Thyroid gland (tissue), 4 donors: ENCODE results near the gene NDUFS2. TPM values are rescaled to one million over a fixed set of nuclear protein-coding genes. Genes with fewer than 3 reads are reported as not detected.

Experiments
- DNase-seq, 2 donors: peaks; one replicate each; pipeline ENCODE4 v3.0.0-alpha.2; 2019
- H3K27ac ChIP-seq, 3 donors: fragments of 200-600 bp; sonication (generic); 1 replicate in 2 of 3; 2 replicates in 1 of 3; pipeline ENCODE4 v1.5.1; 2016 to 2019; ENCODE audit warnings: mild to moderate bottlenecking in 1 of 3, moderate library complexity in 1 of 3
- H3K27me3 ChIP-seq: fragments of 200-600 bp; sonication (generic); one replicate; pipeline ENCODE4 v1.5.1; 2019
- H3K36me3 ChIP-seq, 2 donors: fragments of 200-600 bp; sonication (generic); one replicate each; pipeline ENCODE4 v1.5.1; 2016 to 2019
- H3K4me1 ChIP-seq, 2 donors: fragments of 200-600 bp; sonication (generic); one replicate each; pipeline ENCODE4 v1.5.1; 2017 to 2019
- H3K4me3 ChIP-seq, 3 donors: fragments of 200-600 bp; sonication (generic); replicated peaks in 1 of 3; 1 replicate in 2 of 3; 2 replicates in 1 of 3; pipeline ENCODE4 v1.5.1; 2016; ENCODE audit warnings: mild to moderate bottlenecking in 1 of 3
- H3K9me3 ChIP-seq: fragments of 200-600 bp; sonication (generic); one replicate; pipeline ENCODE4 v1.5.1; 2017
- POLR2A ChIP-seq, 2 donors: fragments of 450-650 bp; IDR thresholded peaks; one replicate each; pipeline ENCODE4 v1.6.1; 2017; ENCODE audit warnings: antibody characterized with exemption in 2 of 2, mild to moderate bottlenecking in 2 of 2, moderate library complexity in 1 of 2
- WGBS, 2 donors: methylation state at CpG; one replicate each; pipeline ENCODE4 v1.1.5; 2017; 5-methylcytosine and 5-hydroxymethylcytosine counted together
- intact Hi-C: fragments of 100-400 bp; cut with DNase I; formaldehyde crosslinking; loops from one replicate; pipeline ENCODE4 v1.15.1; 2023
- total RNA-seq, 4 donors: library from RNA; depleted of rRNA; stranded (reverse); fragments of >200 nt; gene quantifications; one replicate each; pipeline ENCODE4 v1.2.3, GENCODE V29; 2016
- TF ChIP-seq, protein P1 (sequence below), 6 experiments: fragments of 200-600 bp in 3 of 6; fragments of 450-650 bp in 3 of 6; sonication (generic) in 3 of 6; IDR thresholded peaks; one replicate each; pipeline ENCODE4 v1.5.1; 2016 to 2019; ENCODE audit warnings: antibody characterized with exemption in 6 of 6, mild to moderate bottlenecking in 2 of 6, inconsistent platforms in 1 of 6, moderate library complexity in 1 of 6

The NDUFS2 gene
- total RNA-seq, 4 donors from 2014 or later, result 75.4 to 122 (median 99.9) TPM

DNA sequence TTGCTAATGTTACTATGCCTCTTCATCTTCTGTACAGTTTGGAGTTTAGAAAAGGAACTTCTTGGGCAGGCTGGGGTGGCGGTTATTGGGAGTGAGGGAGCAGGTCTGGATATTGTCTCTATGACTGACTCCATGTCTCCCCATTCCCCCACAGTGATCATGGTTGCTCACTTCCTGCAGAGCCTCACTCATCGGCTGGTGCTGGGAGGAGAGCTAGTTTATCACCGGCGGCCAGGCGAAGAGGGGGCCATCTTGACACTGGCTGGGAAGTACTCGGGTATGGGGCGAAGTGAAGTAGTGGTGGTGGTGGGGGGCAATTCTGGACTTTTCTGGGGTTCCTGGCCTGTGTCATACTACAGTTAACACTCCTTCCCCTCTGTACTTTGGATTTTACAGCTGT lies 25.9 kb downstream of the NDUFS2 start:
- intact Hi-C loops, result loop anchor here (5.0 to 10.0 kb wide), 3 partner anchors 53 to 154 kb away; partner anchors contain the start of genes B4GALT3 and MPZ
- Histone ChIP-seq H3K27me3 (no peaks in the 10 kb centered on the region), H3K9me3 (no peaks in the 10 kb centered on the region), H3K4me1 (peaks cover 16 to 19% of the 10 kb centered on the region in 2 donors), H3K4me3 (no peak overlapping the region), H3K36me3 (peaks cover 10 to 14% of the 10 kb centered on the region in 2 donors), H3K27ac (no peak overlapping the region)
- no peak for DNase-seq
- no peak for TF ChIP-seq POLR2A (IDR thresholded peaks at IDR 0.05)
- TF ChIP-seq, protein P1, sequence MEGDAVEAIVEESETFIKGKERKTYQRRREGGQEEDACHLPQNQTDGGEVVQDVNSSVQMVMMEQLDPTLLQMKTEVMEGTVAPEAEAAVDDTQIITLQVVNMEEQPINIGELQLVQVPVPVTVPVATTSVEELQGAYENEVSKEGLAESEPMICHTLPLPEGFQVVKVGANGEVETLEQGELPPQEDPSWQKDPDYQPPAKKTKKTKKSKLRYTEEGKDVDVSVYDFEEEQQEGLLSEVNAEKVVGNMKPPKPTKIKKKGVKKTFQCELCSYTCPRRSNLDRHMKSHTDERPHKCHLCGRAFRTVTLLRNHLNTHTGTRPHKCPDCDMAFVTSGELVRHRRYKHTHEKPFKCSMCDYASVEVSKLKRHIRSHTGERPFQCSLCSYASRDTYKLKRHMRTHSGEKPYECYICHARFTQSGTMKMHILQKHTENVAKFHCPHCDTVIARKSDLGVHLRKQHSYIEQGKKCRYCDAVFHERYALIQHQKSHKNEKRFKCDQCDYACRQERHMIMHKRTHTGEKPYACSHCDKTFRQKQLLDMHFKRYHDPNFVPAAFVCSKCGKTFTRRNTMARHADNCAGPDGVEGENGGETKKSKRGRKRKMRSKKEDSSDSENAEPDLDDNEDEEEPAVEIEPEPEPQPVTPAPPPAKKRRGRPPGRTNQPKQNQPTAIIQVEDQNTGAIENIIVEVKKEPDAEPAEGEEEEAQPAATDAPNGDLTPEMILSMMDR (IDR thresholded peaks at IDR 0.05), result no peak
- 83 to 98% methylated on average over 1 to 7 of the region's 7 CpGs for whole genome bisulfite sequencing, 2 donors

DNA sequence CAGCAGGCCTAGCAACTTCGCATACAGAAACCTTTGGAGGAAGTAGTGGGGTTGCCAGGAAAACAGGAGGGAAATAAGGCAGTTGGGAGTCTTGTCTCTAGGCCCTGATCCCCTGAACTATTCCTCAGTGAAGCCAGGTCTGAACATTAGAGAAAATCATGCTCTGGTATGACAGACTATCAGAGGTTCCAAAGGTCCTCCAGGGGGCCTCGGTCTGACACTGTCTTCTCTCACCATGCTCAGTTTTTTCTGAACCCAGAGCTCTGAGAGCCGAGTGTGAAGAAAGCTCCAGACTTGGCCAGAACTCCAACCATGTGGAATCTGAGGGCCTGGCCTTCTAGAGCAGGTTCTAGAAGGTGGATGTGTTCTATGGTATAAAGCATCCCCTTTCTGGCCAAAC lies 27.7 kb downstream of the NDUFS2 start:
- 55 to 64% methylated on average over 3 of the region's 3 CpGs for WGBS, 2 donors
- no peak for DNase-seq
- no peak overlapping the region for H3K27ac ChIP-seq
- H3K36me3 ChIP-seq, result peaks cover 10 to 14% of the 10 kb centered on the region in 2 donors
- no peaks in the 10 kb centered on the region for H3K27me3 ChIP-seq
- intact Hi-C loops, result loop anchor here (5.0 to 10.0 kb wide), 4 partner anchors 55 to 152 kb away; partner anchors contain the start of genes B4GALT3, CFAP126 and MPZ
- H3K4me1 ChIP-seq, result peaks cover 16 to 19% of the 10 kb centered on the region in 2 donors
- TF ChIP-seq POLR2A (IDR thresholded peaks at IDR 0.05), result no peak
- TF ChIP-seq, protein P1 (IDR thresholded peaks at IDR 0.05), result no peak
- no peak overlapping the region for H3K4me3 ChIP-seq
- no peaks in the 10 kb centered on the region for H3K9me3 ChIP-seq

DNA sequence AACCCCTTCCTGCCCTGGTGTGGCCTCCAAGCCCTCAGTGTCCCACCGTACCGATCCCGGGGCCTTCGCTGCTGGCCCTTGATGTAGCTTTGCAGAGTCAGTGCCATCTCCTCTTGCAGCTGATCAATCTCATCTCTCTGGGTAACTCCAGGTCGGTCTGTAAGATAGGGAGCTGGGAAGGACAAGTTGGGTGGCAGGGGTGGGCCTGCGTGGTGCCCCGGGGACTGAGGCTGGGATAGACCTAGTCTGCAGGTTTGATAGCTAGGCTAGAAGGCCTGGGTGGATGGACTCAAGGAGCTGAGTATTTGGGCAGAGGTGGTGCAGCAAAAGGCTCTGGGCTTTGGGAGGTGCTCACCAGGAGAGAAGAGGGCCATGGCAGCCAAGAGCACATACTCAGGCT lies 28.6 kb downstream of the NDUFS2 start:
- Histone ChIP-seq H3K36me3 (peaks cover 10 to 14% of the 10 kb centered on the region in 2 donors), H3K4me1 (peaks cover 11 to 15% of the 10 kb centered on the region in 2 donors), H3K27ac (no peak overlapping the region), H3K4me3 (no peak overlapping the region), H3K27me3 (no peaks in the 10 kb centered on the region), H3K9me3 (no peaks in the 10 kb centered on the region)
- TF ChIP-seq, protein P1 (IDR thresholded peaks at IDR 0.05), result no peak
- no peak for TF ChIP-seq POLR2A (IDR thresholded peaks at IDR 0.05)
- DNase-seq, result no peak
- intact Hi-C loops, result loop anchor here (5.0 kb wide), 1 partner anchor 137 kb away; the partner anchor contains the start of gene CFAP126
- 92 to 95% methylated on average over 7 of the region's 7 CpGs for WGBS, 2 donors

DNA sequence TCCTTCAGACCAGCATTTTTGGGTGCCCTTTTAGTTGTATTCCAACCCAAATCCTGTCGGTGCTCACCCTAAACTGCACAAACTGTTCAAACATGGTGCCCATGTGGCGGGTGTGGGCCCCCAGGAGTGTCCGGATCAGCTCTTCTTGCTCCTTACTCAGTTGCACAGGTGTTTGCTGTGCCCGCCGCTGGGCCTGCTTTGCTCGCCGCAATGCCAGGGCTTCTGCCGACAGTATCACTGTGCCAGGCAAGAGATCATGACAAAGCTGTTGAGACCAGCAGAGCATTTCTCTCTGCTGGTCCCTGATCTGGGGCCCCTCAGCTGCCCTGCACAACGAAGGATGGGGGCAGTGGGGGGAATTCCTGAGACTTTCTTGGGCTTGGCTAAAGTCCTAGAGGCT lies 30.9 kb downstream of the NDUFS2 start:
- Histone ChIP-seq H3K27ac (no peak overlapping the region), H3K36me3 (peaks cover 10 to 14% of the 10 kb centered on the region in 2 donors), H3K4me3 (no peak overlapping the region), H3K4me1 (no peaks in the 10 kb centered on the region), H3K9me3 (no peaks in the 10 kb centered on the region), H3K27me3 (no peaks in the 10 kb centered on the region)
- intact Hi-C loops, result loop anchor here (5.0 kb wide), 1 partner anchor 134 kb away; the partner anchor contains the start of gene CFAP126
- TF ChIP-seq POLR2A (IDR thresholded peaks at IDR 0.05), result no peak
- TF ChIP-seq, protein P1 (IDR thresholded peaks at IDR 0.05), result no peak
- WGBS, 2 donors, result 81% methylated on average over 8 to 9 of the region's 9 CpGs
- no peak for DNase-seq

DNA sequence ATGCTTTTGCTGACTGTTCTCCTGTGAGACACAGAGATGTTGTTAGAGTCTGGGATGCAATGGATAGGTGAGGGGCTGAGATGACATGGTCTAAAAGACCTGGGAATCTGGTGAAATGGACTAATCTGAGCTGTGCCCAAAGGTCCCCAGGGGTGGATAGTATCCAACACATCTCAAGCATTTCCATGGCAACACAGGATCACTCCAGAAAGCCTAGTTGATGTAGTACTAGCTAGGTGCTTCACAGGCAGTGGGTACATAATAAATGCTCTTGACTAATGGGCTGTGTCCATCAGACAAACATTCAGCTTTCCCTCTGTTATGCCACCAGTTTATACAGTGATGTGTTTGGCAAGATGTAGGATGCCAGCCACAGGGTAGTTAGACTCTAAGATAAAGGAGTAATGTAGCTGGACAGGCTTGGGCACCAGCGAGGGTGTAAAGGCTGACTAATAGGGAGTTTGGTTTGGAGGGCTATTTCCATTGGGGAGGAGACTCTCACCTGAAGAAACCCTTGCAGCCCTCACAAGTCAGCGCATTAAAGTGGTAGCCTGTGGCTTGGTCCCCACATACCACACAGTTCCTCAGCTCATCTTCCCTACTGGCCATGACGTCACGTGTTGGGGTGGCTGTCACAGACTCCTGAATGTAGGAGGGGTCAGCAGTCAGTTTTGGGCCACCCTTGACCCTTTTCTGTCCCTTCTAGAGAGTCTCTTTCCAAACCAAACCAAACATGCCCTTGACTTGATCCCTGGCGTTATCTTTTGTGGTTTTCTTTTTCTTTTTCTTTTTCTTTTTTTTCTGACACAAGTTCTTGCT lies 34.0 kb downstream of the NDUFS2 start:
- Histone ChIP-seq H3K36me3 (no peaks in the 10 kb centered on the region), H3K27ac (no peak overlapping the region), H3K4me3 (no peak overlapping the region), H3K9me3 (no peaks in the 10 kb centered on the region), H3K4me1 (no peaks in the 10 kb centered on the region), H3K27me3 (no peaks in the 10 kb centered on the region)
- intact Hi-C loops, result no loop called here
- DNase-seq, result no peak
- WGBS, 2 donors, result 83 to 86% methylated on average over 5 of the region's 5 CpGs
- no peak for TF ChIP-seq POLR2A (IDR thresholded peaks at IDR 0.05)
- TF ChIP-seq, protein P1 (IDR thresholded peaks at IDR 0.05), result no peak
